Measurements from ENCODE around the gene RPL27A.

- TF ChIP-seq CTCF (conservative IDR thresholded peaks at IDR 0.05; ENCODE audit: low read depth, low read length) (no peak), EZH2 (IDR thresholded peaks at IDR 0.05; ENCODE audit: borderline replicate concordance, low read depth, low read length, poor library complexity, severe bottlenecking) (no peak)
Measured at GRCh38 chr11:8735094-8735493, 52.5 kb downstream of the RPL27A start.
